K562 (cell line): ENCODE results near the gene KIAA1958. TPM values are rescaled to one million over a fixed set of nuclear protein-coding genes. Genes with fewer than 3 reads are reported as not detected.

ENCODE experiments used
- ATAC-seq: fragments of 200-7000 bp; cut with Tn5 transposase; 3 replicates; pipeline ENCODE4 v1.9.1; 2020; ENCODE audit warnings: moderate library complexity
- BruUV-seq: library from RNA; stranded (reverse); fragments of 400-500 nt; replicated peaks from 2 replicates; lab custom pipeline; 2021; lab: Mats Ljungman, UMichigan
- CTCF ChIA-PET: fragments of 300-600 bp; formaldehyde crosslinking; extraction: SDS; loops from one replicate; lab custom pipeline; 2021; ENCODE audit warnings: low intra/inter-chr PET ratio; lab: Yijun Ruan, JAX
- POLR2A ChIA-PET: fragments of 300-600, 350-650 bp; sonication (Branson Sonifier 250); formaldehyde crosslinking; extraction: SDS; loops from one replicate; lab custom pipeline; 2021; ENCODE audit warnings: antibody characterized with exemption, inconsistent platforms; lab: Yijun Ruan, JAX
- DNase-seq, 4 experiments: peaks; one replicate each; pipeline versions ENCODE4 v3.0.0 to v3.0.0-alpha.2; 2011 to 2018; ENCODE audit warnings: low spot score in 3 of 4, mixed read lengths in 3 of 4; ENCODE audit errors: extremely low read depth in 1 of 4
- FAIRE-seq: peaks from 2 replicates; lab custom pipeline; 2011; peaks lifted over from hg19 to GRCh38; lab: Jason Lieb, UNC
- H2AFZ ChIP-seq: 2 replicates; pipeline ENCODE4 v1.6.0; 2011; ENCODE audit warnings: low read depth, low read length, control low read depth, inconsistent platforms
- H3K27ac ChIP-seq: fragments of 200-600 bp; 3 replicates; pipeline ENCODE4 v1.8.0; 2011; ENCODE audit warnings: low read depth, mild to moderate bottlenecking, control low read depth, inconsistent platforms, low read length, moderate library complexity, mixed read lengths; ENCODE audit errors: extremely low read depth
- H3K27me3 ChIP-seq, 2 experiments: fragments of 300-600 bp in 1 of 2; 2 replicates in 1 of 2; 3 replicates in 1 of 2; pipeline versions ENCODE4 v1.6.0 to v1.8.0; 2011; ENCODE audit warnings: inconsistent platforms in 2 of 2, low read length in 2 of 2, mild to moderate bottlenecking in 1 of 2, mixed read lengths in 1 of 2, moderate library complexity in 1 of 2; ENCODE audit not compliant: control insufficient read depth in 2 of 2, insufficient read depth in 2 of 2
- H3K36me3 ChIP-seq: fragments of 300-600 bp; 3 replicates; pipeline ENCODE4 v1.8.0; 2011; ENCODE audit warnings: mild to moderate bottlenecking, low read length, inconsistent platforms; ENCODE audit not compliant: control insufficient read depth, insufficient read depth
- H3K4me1 ChIP-seq, 2 experiments: fragments of 200-600 bp in 1 of 2; replicated peaks in 1 of 2; 2 replicates in 1 of 2; 3 replicates in 1 of 2; pipeline versions ENCODE4 v1.5.1 to v1.8.0; 2011; ENCODE audit warnings: inconsistent platforms in 2 of 2, low read length in 2 of 2, mild to moderate bottlenecking in 1 of 2, mixed read lengths in 1 of 2, moderate library complexity in 1 of 2; ENCODE audit not compliant: control insufficient read depth in 2 of 2, insufficient read depth in 2 of 2
- H3K4me2 ChIP-seq: 2 replicates; pipeline ENCODE4 v1.6.1; 2011; ENCODE audit warnings: low read length, control low read depth, inconsistent platforms, mixed read lengths; ENCODE audit not compliant: insufficient read depth
- H3K4me3 ChIP-seq: fragments of 200-600 bp; sonication (generic), shearing (Covaris generic); 2 replicates; pipeline ENCODE4 v1.5.1; 2016; ENCODE audit warnings: control low read depth, inconsistent platforms
- H3K79me2 ChIP-seq: fragments of 200-600 bp; 3 replicates; pipeline ENCODE4 v1.8.0; 2011; ENCODE audit warnings: low read length, inconsistent platforms; ENCODE audit not compliant: control insufficient read depth, insufficient read depth
- H3K9ac ChIP-seq, 2 experiments: 2 replicates each; pipeline versions ENCODE4 v1.6.0 to v1.6.1; 2011; ENCODE audit warnings: low read depth in 2 of 2, low read length in 2 of 2, control low read depth in 1 of 2, inconsistent platforms in 1 of 2, mild to moderate bottlenecking in 1 of 2, mixed read lengths in 1 of 2; ENCODE audit not compliant: insufficient read depth in 1 of 2
- H3K9me1 ChIP-seq: one replicate; pipeline ENCODE4 v1.6.0; 2011; ENCODE audit warnings: inconsistent platforms, mild to moderate bottlenecking, low read length, moderate library complexity; ENCODE audit not compliant: control insufficient read depth, insufficient read depth
- H3K9me3 ChIP-seq: replicated peaks from 2 replicates; pipeline ENCODE4 v1.5.1; 2011; ENCODE audit warnings: low read depth, low read length, inconsistent platforms; ENCODE audit not compliant: control insufficient read depth, insufficient read depth
- H4K20me1 ChIP-seq: replicated peaks from 2 replicates; pipeline ENCODE4 v1.6.1; 2011; ENCODE audit warnings: low read length, inconsistent platforms, mixed read lengths; ENCODE audit not compliant: control insufficient read depth, insufficient read depth
- COPS2 ChIP-seq: fragments of 450-650 bp; conservative IDR thresholded peaks from 2 replicates; pipeline ENCODE4 v1.6.1; 2016; ENCODE audit warnings: mild to moderate bottlenecking, moderate library complexity
- ELF2 ChIP-seq: fragments of 250-450 bp; sonication (Bioruptor Pico); IDR thresholded peaks from 2 replicates; pipeline ENCODE4 v1.5.0; 2021; ENCODE audit warnings: mild to moderate bottlenecking
- HDAC6 ChIP-seq: IDR thresholded peaks from 2 replicates; pipeline ENCODE4 v1.6.1; 2012; ENCODE audit warnings: low read depth, mild to moderate bottlenecking, control low read depth, inconsistent platforms, low read length, moderate library complexity
- HEY1 ChIP-seq: fragments of 250-450 bp; sonication (Bioruptor Pico); IDR thresholded peaks from 2 replicates; pipeline ENCODE4 v1.5.0; 2020; ENCODE audit warnings: mild to moderate bottlenecking, moderate library complexity, borderline replicate concordance
- KDM1A ChIP-seq, 2 experiments: fragments of 450-650 bp; IDR thresholded peaks; 2 replicates each; pipeline ENCODE4 v1.6.1; 2016; ENCODE audit warnings: mild to moderate bottlenecking in 2 of 2
- PURB ChIP-seq: sonication (generic); formaldehyde crosslinking; IDR thresholded peaks from 2 replicates; pipeline ENCODE4 v1.9.0; 2021; ENCODE audit warnings: low read depth, mild to moderate bottlenecking, missing genetic modification reagents
- THAP12 ChIP-seq: fragments of 250-450 bp; sonication (Bioruptor Pico); IDR thresholded peaks from 2 replicates; pipeline ENCODE4 v1.9.0; 2021; ENCODE audit warnings: mild to moderate bottlenecking, inconsistent platforms
- ZNF197 ChIP-seq: fragments of 200-800 bp; sonication (Bioruptor generic); IDR thresholded peaks from 2 replicates; pipeline ENCODE4 v1.6.1; 2016; ENCODE audit warnings: low read depth, missing genetic modification characterization, missing compliant biosample characterization
- WGBS: fragments of 100-300 bp; shearing (Covaris generic); methylation state at CpG from one replicate; pipeline ENCODE4 v1.1.6; 2016; ENCODE audit warnings: low coverage, mixed read lengths; ENCODE audit not compliant: insufficient coverage; ENCODE audit errors: missing lambda C conversion rate; 5-methylcytosine and 5-hydroxymethylcytosine counted together
- in situ Hi-C: fragments of 300-500 bp; cut with MboI; formaldehyde crosslinking; loops from 4 replicates; pipeline ENCODE4 v1.15.0; 2018; ENCODE audit warnings: inconsistent platforms, mixed read lengths
- intact Hi-C: fragments of 100-400 bp; cut with micrococcal nuclease; formaldehyde crosslinking; loops from 2 replicates; pipeline ENCODE4 v1.14.2; 2022
- polyA plus RNA-seq, 8 experiments: library from polyadenylated mRNA; depleted of rRNA in 4 of 8; stranded (reverse) in 5 of 8; unstranded in 3 of 8; fragments of >200 nt; fragmentation: Nextera tagmentation in 2 of 8; fragmentation: Illumina TruSeq in 1 of 8; extraction: Ambion mirVana in 2 of 8; extraction: Trizol in 1 of 8; gene quantifications; 2 replicates each; pipeline versions ENCODE4 v1.2.1 to v1.2.3, GENCODE V29; 2011 to 2014; ENCODE audit warnings: inconsistent platforms in 1 of 8, missing spikeins in 1 of 8
- total RNA-seq, 7 experiments: library from RNA; depleted of rRNA in 6 of 7; stranded (reverse); fragments of >200 nt in 6 of 7; fragmentation: Illumina TruSeq in 2 of 7; extraction: Trizol in 2 of 7; gene quantifications; 2 replicates each; pipeline versions ENCODE4 v1.2.1 to v1.2.3, GENCODE V29; 2011 to 2021; ENCODE audit warnings: low replicate concordance in 1 of 7
- TF ChIP-seq, protein P1 (sequence below): fragments of 250-450 bp; sonication (Bioruptor Pico); IDR thresholded peaks from 2 replicates; pipeline ENCODE4 v1.5.1; 2021; ENCODE audit warnings: mild to moderate bottlenecking
- TF ChIP-seq, protein P2 (sequence below), 2 experiments: IDR thresholded peaks in 1 of 2; conservative IDR thresholded peaks in 1 of 2; 2 replicates each; pipeline ENCODE4 v1.6.1; 2016; ENCODE audit warnings: low read depth in 2 of 2, mild to moderate bottlenecking in 1 of 2, missing compliant biosample characterization in 1 of 2, missing genetic modification characterization in 1 of 2, moderate library complexity in 1 of 2

The KIAA1958 gene
- total and polyA plus RNA-seq, 9 of the 15 experiments (the other 6 are each of a cell fraction or from before 2014, with no cell fraction given), result 1.1 to 16.0 (median 10.1) TPM

DNA sequence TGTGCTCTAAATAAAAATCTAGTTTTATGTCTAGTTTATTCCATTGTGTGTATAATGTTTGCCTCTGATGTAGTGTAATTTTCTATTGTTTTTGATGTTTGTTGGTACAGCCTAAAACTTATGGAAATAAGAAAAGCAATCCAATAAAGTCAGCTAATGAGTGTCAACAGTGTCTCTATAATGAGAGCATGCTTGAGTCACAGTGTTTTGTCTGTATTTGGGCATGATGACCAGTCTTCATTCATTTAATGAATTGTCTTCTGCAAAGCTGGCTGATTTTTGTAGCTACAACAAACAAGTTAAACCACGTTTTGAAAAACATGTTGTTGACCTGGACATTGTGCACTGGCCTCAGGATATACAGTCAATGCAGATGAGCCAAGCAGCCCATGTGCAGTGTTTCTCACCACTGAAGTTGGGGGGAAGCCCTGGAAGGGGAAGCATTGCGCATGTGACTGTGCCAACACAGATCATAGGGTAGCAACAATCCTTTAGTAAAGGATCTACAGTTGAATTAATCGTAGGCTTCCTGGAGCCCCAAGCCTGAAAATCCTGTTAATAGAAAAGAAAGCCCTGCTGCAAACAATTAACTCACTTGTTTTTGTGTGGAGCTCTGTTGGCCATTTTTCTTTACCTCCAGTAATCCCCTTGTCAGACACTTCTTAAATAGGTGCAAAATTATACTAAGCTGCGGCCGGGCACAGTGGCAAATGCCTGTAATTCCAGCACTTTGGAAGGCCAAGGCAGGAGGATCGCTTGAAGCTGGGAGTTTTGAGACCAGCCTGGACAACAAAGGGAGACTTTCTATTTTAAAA is 143.3 kb downstream of the KIAA1958 start:
- Histone ChIP-seq H3K9ac (no peak overlapping the region), H3K4me3 (no peak overlapping the region), H3K27me3 (no peaks in the 10 kb centered on the region), H3K36me3 (no peaks in the 10 kb centered on the region), H3K4me2 (no peak overlapping the region), H3K27ac (no peak overlapping the region), H3K79me2 (no peaks in the 10 kb centered on the region), H3K9me3 (no peaks in the 10 kb centered on the region), H2AFZ (no peak overlapping the region), H3K4me1 (no peaks in the 10 kb centered on the region), H3K9me1 (no peaks in the 10 kb centered on the region), H4K20me1 (no peaks in the 10 kb centered on the region)
- ATAC-seq, result no peak
- no peak for DNase-seq
- no TSS peak for BruUV-seq
- 61% methylated on average over 6 of the region's 6 CpGs for whole genome bisulfite sequencing
- ChIA-PET CTCF (no interaction called here), POLR2A (interaction anchor here (1.0 to 1.4 kb wide), 2 partner anchors 10 to 21 kb away, joined by 3 to 8 read pairs; no protein-coding TSS in a partner anchor)
- in situ Hi-C loops (no loop called here), intact Hi-C loops (no loop called here)
- FAIRE-seq, result no peak
- TF ChIP-seq HDAC6 (no peak), KDM1A (IDR thresholded peaks at IDR 0.05) (no peak), ZNF197 (CRISPR knock-in tag) (no peak), COPS2 (no peak), HEY1 (CRISPR knock-in tag) (no peak), ELF2 (CRISPR knock-in tag) (no peak), THAP12 (CRISPR knock-in tag) (no peak), PURB (no peak)
- TF ChIP-seq, protein P1, sequence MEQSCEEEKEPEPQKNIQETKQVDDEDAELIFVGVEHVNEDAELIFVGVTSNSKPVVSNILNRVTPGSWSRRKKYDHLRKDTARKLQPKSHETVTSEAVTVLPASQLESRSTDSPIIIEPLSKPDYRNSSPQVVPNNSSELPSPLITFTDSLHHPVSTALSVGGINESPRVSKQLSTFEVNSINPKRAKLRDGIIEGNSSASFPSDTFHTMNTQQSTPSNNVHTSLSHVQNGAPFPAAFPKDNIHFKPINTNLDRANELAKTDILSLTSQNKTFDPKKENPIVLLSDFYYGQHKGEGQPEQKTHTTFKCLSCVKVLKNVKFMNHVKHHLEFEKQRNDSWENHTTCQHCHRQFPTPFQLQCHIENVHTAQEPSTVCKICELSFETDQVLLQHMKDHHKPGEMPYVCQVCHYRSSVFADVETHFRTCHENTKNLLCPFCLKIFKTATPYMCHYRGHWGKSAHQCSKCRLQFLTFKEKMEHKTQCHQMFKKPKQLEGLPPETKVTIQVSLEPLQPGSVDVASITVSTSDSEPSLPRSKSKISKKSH (CRISPR knock-in tag), result no peak
- TF ChIP-seq, protein P2, sequence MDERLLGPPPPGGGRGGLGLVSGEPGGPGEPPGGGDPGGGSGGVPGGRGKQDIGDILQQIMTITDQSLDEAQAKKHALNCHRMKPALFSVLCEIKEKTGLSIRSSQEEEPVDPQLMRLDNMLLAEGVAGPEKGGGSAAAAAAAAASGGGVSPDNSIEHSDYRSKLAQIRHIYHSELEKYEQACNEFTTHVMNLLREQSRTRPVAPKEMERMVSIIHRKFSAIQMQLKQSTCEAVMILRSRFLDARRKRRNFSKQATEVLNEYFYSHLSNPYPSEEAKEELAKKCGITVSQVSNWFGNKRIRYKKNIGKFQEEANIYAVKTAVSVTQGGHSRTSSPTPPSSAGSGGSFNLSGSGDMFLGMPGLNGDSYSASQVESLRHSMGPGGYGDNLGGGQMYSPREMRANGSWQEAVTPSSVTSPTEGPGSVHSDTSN (CRISPR knock-in tag; IDR thresholded peaks at IDR 0.05; ENCODE audit: low read depth), result no peak
- TF ChIP-seq, protein P2 (tag; conservative IDR thresholded peaks at IDR 0.05; ENCODE audit: low read depth), result no peak
